Prostate gland (tissue), 2 donors: ENCODE data around the gene CEP68. TPM values are rescaled to one million over a fixed set of nuclear protein-coding genes. Genes with fewer than 3 reads are reported as not detected.
"Not testable (repeated sequence)": the region's sequence is repeated elsewhere in the genome, so short reads cannot be mapped to it uniquely, and the experiment has no call there.

Source experiments
- DNase-seq: peaks from one replicate; pipeline ENCODE4 v3.0.0-alpha.2; 2019; ENCODE audit warnings: low spot score
- H3K27ac ChIP-seq, 2 donors: fragments of 200-600 bp; sonication (generic); 2 replicates each; pipeline ENCODE4 v1.5.1; 2017 to 2019
- H3K27me3 ChIP-seq: fragments of 200-600 bp; sonication (generic); replicated peaks from 2 replicates; pipeline ENCODE4 v1.5.1; 2019; ENCODE audit not compliant: insufficient read depth
- H3K36me3 ChIP-seq, 2 donors: fragments of 200-600 bp; sonication (generic); 1 replicate in 1 of 2; 2 replicates in 1 of 2; pipeline versions ENCODE4 v1.5.1 to v1.8.1; 2017 to 2019
- H3K4me1 ChIP-seq: fragments of 200-600 bp; sonication (generic); replicated peaks from 2 replicates; pipeline ENCODE4 v1.5.1; 2019
- H3K4me3 ChIP-seq, 2 donors: fragments of 200-600 bp; sonication (generic); 2 replicates each; pipeline ENCODE4 v1.5.1; 2017 to 2019
- H3K9me3 ChIP-seq: fragments of 200-600 bp; sonication (generic); 2 replicates; pipeline ENCODE4 v1.5.1; 2017
- CTCF ChIP-seq, 4 experiments: fragments of 200-600 bp in 2 of 4; fragments of 450-650 bp in 2 of 4; sonication (generic) in 2 of 4; IDR thresholded peaks; 1 replicate in 3 of 4; 2 replicates in 1 of 4; pipeline ENCODE4 v1.5.1; 2016 to 2019; ENCODE audit warnings: antibody characterized with exemption in 4 of 4, mild to moderate bottlenecking in 2 of 4, moderate library complexity in 2 of 4
- POLR2A ChIP-seq: fragments of 450-650 bp; IDR thresholded peaks from one replicate; pipeline ENCODE4 v1.6.1; 2016; ENCODE audit warnings: antibody characterized with exemption, mild to moderate bottlenecking
- POLR2AphosphoS5 ChIP-seq: sonication (generic); formaldehyde crosslinking; IDR thresholded peaks from one replicate; pipeline ENCODE4 v1.6.1; 2017; ENCODE audit warnings: antibody characterized with exemption
- WGBS: methylation state at CpG from one replicate; pipeline ENCODE4 v1.1.5; 2018; 5-methylcytosine and 5-hydroxymethylcytosine counted together
- intact Hi-C: fragments of 100-400 bp; cut with DNase I; formaldehyde crosslinking; loops from one replicate; pipeline ENCODE4 v1.14.2; 2022
- total RNA-seq, 2 donors: library from RNA; depleted of rRNA; stranded (reverse); fragments of >200 nt; gene quantifications; one replicate each; pipeline ENCODE4 v1.1.0, GENCODE V29; 2016

Gene CEP68
- total RNA-seq, 2 donors from 2014 or later, result 15.3 to 28.8 TPM

GRCh38 chr2:65031341-65032018 lies 24.7 kb upstream of the CEP68 start:
- Histone ChIP-seq H3K36me3 (no peaks in the 10 kb centered on the region), H3K27ac (peak overlapping the region in 1 of 2 donors; percentile 8), H3K4me1 (peaks cover 5% of the 10 kb centered on the region), H3K27me3 (no peaks in the 10 kb centered on the region), H3K9me3 (no peaks in the 10 kb centered on the region), H3K4me3 (peak overlapping the region in 1 of 2 donors; percentile 4)
- no peak for TF ChIP-seq CTCF (IDR thresholded peaks at IDR 0.05)
- peak; percentile 59 for TF ChIP-seq POLR2AphosphoS5
- no peak for TF ChIP-seq POLR2A
- intact Hi-C loops, result no loop called here
- WGBS, result 32% methylated on average over 8 of the region's 8 CpGs
- DNase-seq, result peak; percentile 55

- Histone ChIP-seq H3K9me3 (no peaks in the 10 kb centered on the region), H3K4me3 (peak overlapping the region in 1 of 2 donors; percentile 4), H3K27ac (peak overlapping the region in 1 of 2 donors; percentile 8), H3K27me3 (no peaks in the 10 kb centered on the region), H3K36me3 (no peaks in the 10 kb centered on the region), H3K4me1 (peaks cover 5% of the 10 kb centered on the region)
- no peak for DNase-seq
- WGBS, result 38% methylated on average over 13 of the region's 13 CpGs
- intact Hi-C loops, result no loop called here
- no peak for TF ChIP-seq POLR2AphosphoS5
- TF ChIP-seq CTCF (IDR thresholded peaks at IDR 0.05), result no peak
- TF ChIP-seq POLR2A, result no peak
These were observed 23.9 kb upstream of the CEP68 start for GRCh38 chr2:65032019-65032975.

GRCh38 chr2:65033178-65033577 lies 23.0 kb upstream of the CEP68 start:
- Histone ChIP-seq H3K27ac (no peak overlapping the region), H3K4me3 (no peak overlapping the region), H3K4me1 (peaks cover 5% of the 10 kb centered on the region), H3K36me3 (no peaks in the 10 kb centered on the region), H3K27me3 (no peaks in the 10 kb centered on the region), H3K9me3 (no peaks in the 10 kb centered on the region)
- TF ChIP-seq POLR2A (no peak), CTCF (IDR thresholded peaks at IDR 0.05) (no peak), POLR2AphosphoS5 (no peak)
- DNase-seq, result no peak
- intact Hi-C loops, result no loop called here
- WGBS, result 86% methylated on average over 4 of the region's 4 CpGs

GRCh38 chr2:65033667-65034066 lies 22.5 kb upstream of the CEP68 start:
- H3K9me3 ChIP-seq, H3K27me3 ChIP-seq, H3K27ac ChIP-seq, intact Hi-C loops, H3K36me3 ChIP-seq, H3K4me3 ChIP-seq, H3K4me1 ChIP-seq, DNase-seq: not testable (repeated sequence)
- 95% methylated on average over 4 of the region's 4 CpGs for WGBS

- intact Hi-C loops, result no loop called here
- no peak for DNase-seq
- no peaks in the 10 kb centered on the region for H3K9me3 ChIP-seq
- no peak overlapping the region for H3K4me3 ChIP-seq
- no peaks in the 10 kb centered on the region for H3K36me3 ChIP-seq
- no peaks in the 10 kb centered on the region for H3K27me3 ChIP-seq
- no peak overlapping the region for H3K27ac ChIP-seq
- TF ChIP-seq POLR2AphosphoS5 (no peak), CTCF (IDR thresholded peaks at IDR 0.05) (no peak), POLR2A (no peak)
- 81% methylated on average over 6 of the region's 6 CpGs for WGBS
- peaks cover 5% of the 10 kb centered on the region for H3K4me1 ChIP-seq
These were observed 20.8 kb upstream of the CEP68 start for GRCh38 chr2:65035351-65035943.
